Panc1 (cell line): ENCODE results near the gene MCTP1.

Source experiments
- POLR2AphosphoS5 ChIP-seq: IDR thresholded peaks from 2 replicates; pipeline ENCODE4 v1.6.1; 2012; ENCODE audit warnings: mild to moderate bottlenecking, low read depth, low read length, moderate library complexity
- TCF7L2 ChIP-seq: IDR thresholded peaks from 2 replicates; pipeline ENCODE4 v1.6.1; 2011; ENCODE audit warnings: mild to moderate bottlenecking, low read depth, low read length, inconsistent platforms
- TF ChIP-seq, protein P1 (sequence below): fragments of 450-650 bp; IDR thresholded peaks from 2 replicates; pipeline ENCODE4 v1.5.1; 2017; ENCODE audit warnings: mild to moderate bottlenecking
- TF ChIP-seq, protein P2 (sequence below), 2 experiments: IDR thresholded peaks; 2 replicates each; pipeline ENCODE4 v1.6.1; 2011 to 2012; ENCODE audit warnings: low read depth in 2 of 2, control low read depth in 1 of 2, low read length in 1 of 2, mild to moderate bottlenecking in 1 of 2, moderate library complexity in 1 of 2; ENCODE audit not compliant: insufficient read depth in 1 of 2

DNA sequence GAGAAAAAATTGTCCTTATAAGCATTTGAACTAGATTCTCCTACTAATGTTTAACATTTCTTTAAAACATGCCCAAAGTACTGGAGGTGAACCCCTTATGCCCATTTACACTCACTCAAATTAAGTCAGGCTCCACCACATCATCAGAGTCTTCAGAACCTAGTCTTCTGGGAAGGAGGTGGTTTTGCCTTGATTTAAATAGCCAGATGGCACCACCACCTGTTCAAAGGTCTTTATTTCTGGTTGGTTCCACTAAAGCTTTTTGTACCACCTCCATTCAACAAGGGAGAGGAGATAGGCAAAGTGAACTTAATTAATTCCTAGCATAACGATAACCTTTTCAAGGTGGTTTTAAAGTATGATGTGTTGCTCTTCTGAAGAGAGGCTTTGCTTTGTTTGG, 476.9 kb downstream of the MCTP1 start:
- TF ChIP-seq, protein P1, sequence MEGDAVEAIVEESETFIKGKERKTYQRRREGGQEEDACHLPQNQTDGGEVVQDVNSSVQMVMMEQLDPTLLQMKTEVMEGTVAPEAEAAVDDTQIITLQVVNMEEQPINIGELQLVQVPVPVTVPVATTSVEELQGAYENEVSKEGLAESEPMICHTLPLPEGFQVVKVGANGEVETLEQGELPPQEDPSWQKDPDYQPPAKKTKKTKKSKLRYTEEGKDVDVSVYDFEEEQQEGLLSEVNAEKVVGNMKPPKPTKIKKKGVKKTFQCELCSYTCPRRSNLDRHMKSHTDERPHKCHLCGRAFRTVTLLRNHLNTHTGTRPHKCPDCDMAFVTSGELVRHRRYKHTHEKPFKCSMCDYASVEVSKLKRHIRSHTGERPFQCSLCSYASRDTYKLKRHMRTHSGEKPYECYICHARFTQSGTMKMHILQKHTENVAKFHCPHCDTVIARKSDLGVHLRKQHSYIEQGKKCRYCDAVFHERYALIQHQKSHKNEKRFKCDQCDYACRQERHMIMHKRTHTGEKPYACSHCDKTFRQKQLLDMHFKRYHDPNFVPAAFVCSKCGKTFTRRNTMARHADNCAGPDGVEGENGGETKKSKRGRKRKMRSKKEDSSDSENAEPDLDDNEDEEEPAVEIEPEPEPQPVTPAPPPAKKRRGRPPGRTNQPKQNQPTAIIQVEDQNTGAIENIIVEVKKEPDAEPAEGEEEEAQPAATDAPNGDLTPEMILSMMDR = no peak
- TF ChIP-seq POLR2AphosphoS5 (no peak), TCF7L2 (no peak)
- TF ChIP-seq, protein P2, sequence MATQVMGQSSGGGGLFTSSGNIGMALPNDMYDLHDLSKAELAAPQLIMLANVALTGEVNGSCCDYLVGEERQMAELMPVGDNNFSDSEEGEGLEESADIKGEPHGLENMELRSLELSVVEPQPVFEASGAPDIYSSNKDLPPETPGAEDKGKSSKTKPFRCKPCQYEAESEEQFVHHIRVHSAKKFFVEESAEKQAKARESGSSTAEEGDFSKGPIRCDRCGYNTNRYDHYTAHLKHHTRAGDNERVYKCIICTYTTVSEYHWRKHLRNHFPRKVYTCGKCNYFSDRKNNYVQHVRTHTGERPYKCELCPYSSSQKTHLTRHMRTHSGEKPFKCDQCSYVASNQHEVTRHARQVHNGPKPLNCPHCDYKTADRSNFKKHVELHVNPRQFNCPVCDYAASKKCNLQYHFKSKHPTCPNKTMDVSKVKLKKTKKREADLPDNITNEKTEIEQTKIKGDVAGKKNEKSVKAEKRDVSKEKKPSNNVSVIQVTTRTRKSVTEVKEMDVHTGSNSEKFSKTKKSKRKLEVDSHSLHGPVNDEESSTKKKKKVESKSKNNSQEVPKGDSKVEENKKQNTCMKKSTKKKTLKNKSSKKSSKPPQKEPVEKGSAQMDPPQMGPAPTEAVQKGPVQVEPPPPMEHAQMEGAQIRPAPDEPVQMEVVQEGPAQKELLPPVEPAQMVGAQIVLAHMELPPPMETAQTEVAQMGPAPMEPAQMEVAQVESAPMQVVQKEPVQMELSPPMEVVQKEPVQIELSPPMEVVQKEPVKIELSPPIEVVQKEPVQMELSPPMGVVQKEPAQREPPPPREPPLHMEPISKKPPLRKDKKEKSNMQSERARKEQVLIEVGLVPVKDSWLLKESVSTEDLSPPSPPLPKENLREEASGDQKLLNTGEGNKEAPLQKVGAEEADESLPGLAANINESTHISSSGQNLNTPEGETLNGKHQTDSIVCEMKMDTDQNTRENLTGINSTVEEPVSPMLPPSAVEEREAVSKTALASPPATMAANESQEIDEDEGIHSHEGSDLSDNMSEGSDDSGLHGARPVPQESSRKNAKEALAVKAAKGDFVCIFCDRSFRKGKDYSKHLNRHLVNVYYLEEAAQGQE (IDR thresholded peaks at IDR 0.05; ENCODE audit: insufficient read depth in 1 of 2, low read depth in 2 of 2, low read length in 1 of 2) = no peak
